SK-N-SH (cell line): ENCODE data around the gene DNASE2. TPM values are rescaled to one million over a fixed set of nuclear protein-coding genes. Genes with fewer than 3 reads are reported as not detected.

ENCODE experiments used
- CTCF ChIA-PET: fragments of 300-600, 350-600 bp; formaldehyde crosslinking; extraction: SDS; loops from one replicate; lab custom pipeline; 2021; lab: Yijun Ruan, JAX
- POLR2A ChIA-PET: fragments of 350-600 bp; sonication (Branson Sonifier 250); formaldehyde crosslinking; extraction: SDS; loops from one replicate; lab custom pipeline; 2020; ENCODE audit warnings: antibody characterized with exemption, inconsistent platforms; lab: Yijun Ruan, JAX
- DNase-seq: peaks from one replicate; pipeline ENCODE4 v3.0.0; 2012
- H2AFZ ChIP-seq: fragments of 200-600 bp; sonication (generic); 2 replicates; pipeline ENCODE4 v1.8.1; 2016; ENCODE audit warnings: antibody characterized with exemption, mild to moderate bottlenecking, low read depth
- H3F3A ChIP-seq: fragments of 200-600 bp; sonication (generic); replicated peaks from 2 replicates; pipeline ENCODE3; 2016; ENCODE audit warnings: antibody characterized with exemption, mild to moderate bottlenecking; ENCODE audit not compliant: insufficient read depth
- H3K27ac ChIP-seq, 2 experiments: fragments of 200-500 bp in 1 of 2; fragments of 200-600 bp in 1 of 2; sonication (Bioruptor generic) in 1 of 2; sonication (generic), shearing (Covaris generic) in 1 of 2; 2 replicates each; pipeline versions ENCODE4 v1.5.1 to v1.6.1; 2014 to 2016; ENCODE audit warnings: low read depth in 2 of 2, inconsistent platforms in 1 of 2, low read length in 1 of 2, mild to moderate bottlenecking in 1 of 2, mixed read lengths in 1 of 2
- H3K27me3 ChIP-seq: fragments of 200-600 bp; sonication (generic), shearing (Covaris generic); 2 replicates; pipeline ENCODE4 v1.6.1; 2016; ENCODE audit warnings: mixed run types; ENCODE audit not compliant: insufficient read depth
- H3K36me3 ChIP-seq, 2 experiments: fragments of 200-500 bp in 1 of 2; fragments of 200-600 bp in 1 of 2; sonication (Bioruptor generic) in 1 of 2; sonication (generic) in 1 of 2; replicated peaks in 1 of 2; 2 replicates each; pipeline versions ENCODE3 to v1.5.1; 2014 to 2016; ENCODE audit warnings: low read length in 1 of 2, mild to moderate bottlenecking in 1 of 2; ENCODE audit not compliant: insufficient read depth in 2 of 2, control insufficient read depth in 1 of 2
- H3K4me1 ChIP-seq, 2 experiments: fragments of 200-500 bp in 1 of 2; fragments of 200-600 bp in 1 of 2; sonication (Bioruptor generic) in 1 of 2; sonication (generic), shearing (Covaris generic) in 1 of 2; 2 replicates each; pipeline versions ENCODE4 v1.5.1 to v1.6.1; 2014 to 2016; ENCODE audit warnings: low read depth in 1 of 2, low read length in 1 of 2, mixed run types in 1 of 2; ENCODE audit not compliant: insufficient read depth in 2 of 2, control insufficient read depth in 1 of 2
- H3K4me2 ChIP-seq: fragments of 200-600 bp; sonication (generic), shearing (Covaris generic); 2 replicates; pipeline ENCODE4 v1.6.1; 2017; ENCODE audit warnings: mixed run types
- H3K4me3 ChIP-seq, 2 experiments: fragments of 200-500 bp in 1 of 2; fragments of 200-600 bp in 1 of 2; sonication (Bioruptor generic) in 1 of 2; sonication (generic), shearing (Covaris generic) in 1 of 2; 2 replicates each; pipeline versions ENCODE4 v1.5.1 to v1.8.1; 2014 to 2016; ENCODE audit warnings: low read depth in 2 of 2, inconsistent platforms in 1 of 2, low read length in 1 of 2, mild to moderate bottlenecking in 1 of 2, mixed read lengths in 1 of 2, moderate library complexity in 1 of 2
- H3K79me2 ChIP-seq: fragments of 200-600 bp; sonication (generic); 2 replicates; pipeline ENCODE4 v1.8.1; 2017; ENCODE audit warnings: mild to moderate bottlenecking; ENCODE audit not compliant: insufficient read depth
- H3K9ac ChIP-seq: fragments of 200-600 bp; sonication (generic); 2 replicates; pipeline ENCODE4 v1.6.1; 2017; ENCODE audit warnings: mixed run types
- H3K9me2 ChIP-seq: fragments of 200-600 bp; sonication (generic); 2 replicates; pipeline ENCODE4 v1.6.1; 2017; ENCODE audit warnings: mixed run types
- H3K9me3 ChIP-seq: fragments of 200-600 bp; sonication (generic); 2 replicates; pipeline ENCODE4 v1.6.1; 2017; ENCODE audit warnings: mixed run types, mild to moderate bottlenecking, moderate library complexity
- H4K20me1 ChIP-seq: fragments of 200-600 bp; sonication (generic); 2 replicates; pipeline ENCODE4 v1.6.1; 2017; ENCODE audit warnings: mild to moderate bottlenecking, mixed run types; ENCODE audit not compliant: insufficient read depth
- CTCF ChIP-seq: fragments of 200-600 bp; sonication (generic); IDR thresholded peaks from 2 replicates; pipeline ENCODE4 v1.6.1; 2017; ENCODE audit warnings: antibody characterized with exemption, mild to moderate bottlenecking, moderate library complexity
- ELF1 ChIP-seq: IDR thresholded peaks from 2 replicates; pipeline ENCODE4 v1.4.0; 2012
- EP300 ChIP-seq, 2 experiments: IDR thresholded peaks; 2 replicates each; pipeline versions ENCODE4 v1.4.0 to v1.6.1; 2012; ENCODE audit warnings: borderline replicate concordance in 1 of 2, low read depth in 1 of 2, low read length in 1 of 2
- IRF3 ChIP-seq: fragments of 150-350 bp; IDR thresholded peaks from 2 replicates; pipeline ENCODE4 v1.6.1; 2016; ENCODE audit warnings: mild to moderate bottlenecking, low read depth, low read length
- JUND ChIP-seq: IDR thresholded peaks from 2 replicates; pipeline ENCODE4 v1.4.0; 2012
- MXI1 ChIP-seq: IDR thresholded peaks from 2 replicates; pipeline ENCODE4 v1.6.1; 2012; ENCODE audit warnings: mild to moderate bottlenecking, low read depth, low read length, improper control_type of control experiment
- POLR2AphosphoS5 ChIP-seq: IDR thresholded peaks from 2 replicates; pipeline ENCODE4 v1.6.1; 2012; ENCODE audit warnings: low read depth, low read length
- REST ChIP-seq: IDR thresholded peaks from 2 replicates; pipeline ENCODE4 v1.6.1; 2012; ENCODE audit warnings: mild to moderate bottlenecking, low read depth, low read length, moderate library complexity
- TEAD4 ChIP-seq: IDR thresholded peaks from 2 replicates; pipeline ENCODE4 v1.4.0; 2012; ENCODE audit warnings: mild to moderate bottlenecking, borderline replicate concordance; ENCODE audit not compliant: insufficient read depth
- USF1 ChIP-seq: IDR thresholded peaks from 2 replicates; pipeline ENCODE4 v1.4.0; 2012; ENCODE audit warnings: low read depth, borderline replicate concordance
- USF2 ChIP-seq: fragments of 150-350 bp; IDR thresholded peaks from 2 replicates; pipeline ENCODE4 v1.6.1; 2017; ENCODE audit warnings: antibody characterized with exemption, low read length, low read depth, borderline replicate concordance
- WGBS: methylation state at CpG from one replicate; pipeline ENCODE4 v1.1.6; 2017; ENCODE audit warnings: low lambda C conversion rate; 5-methylcytosine and 5-hydroxymethylcytosine counted together
- polyA plus RNA-seq, 3 experiments: library from polyadenylated mRNA; depleted of rRNA; stranded (reverse); fragments of >200 nt; gene quantifications; 2 replicates each; pipeline ENCODE4 v1.2.3, GENCODE V29; 2012

The DNASE2 gene
- polyA plus RNA-seq, 1 of the 3 experiments (the other 2 are of a cell fraction): 29.8 TPM

- TF ChIP-seq POLR2AphosphoS5 (no peak), CTCF (peak; percentile 12; the same call in 1 of the 2 replicates)
- H3K4me2 ChIP-seq: peak overlapping the region; percentile 94
- ChIA-PET POLR2A (interaction anchor here (1.2 kb wide), 1 partner anchor 104 kb away, joined by 4 read pairs; the partner anchor contains the start of gene CALR), CTCF (interaction anchor here (0.5 to 1.5 kb wide), 5 partner anchors 20 to 131 kb away, joined by 3 to 4 read pairs (median 3); partner anchors contain the start of gene RNASEH2A)
- H3K9me2 ChIP-seq: no peaks in the 10 kb centered on the region
- WGBS: 5% methylated on average over 37 of the region's 87 CpGs
- peak overlapping the region in 1 of 2 experiments; percentile 67; a peak in 1 of 4 replicates for H3K27ac ChIP-seq
- peaks cover 5 to 37% of the 10 kb centered on the region in 2 experiments; a peak in 2 of 4 replicates for H3K4me1 ChIP-seq
- H3K36me3 ChIP-seq: no peaks in the 10 kb centered on the region
- no peaks in the 10 kb centered on the region for H3K79me2 ChIP-seq
- no peaks in the 10 kb centered on the region for H4K20me1 ChIP-seq
- H3F3A ChIP-seq: peaks cover 24% of the 10 kb centered on the region
- H3K9ac ChIP-seq: peak overlapping the region; percentile 62
- H2AFZ ChIP-seq: peak overlapping the region; percentile 76
- H3K27me3 ChIP-seq: no peaks in the 10 kb centered on the region
- DNase-seq: peak; percentile 90
- H3K4me3 ChIP-seq: peak overlapping the region; percentile 67 to 73
- H3K9me3 ChIP-seq: no peaks in the 10 kb centered on the region
Observed at GRCh38 chr19:12833738-12834565, 47.3 kb downstream of the DNASE2 start.

GRCh38 chr19:12833418-12833737 is 47.9 kb downstream of the DNASE2 start:
- Histone ChIP-seq H3K79me2 (no peaks in the 10 kb centered on the region), H3K36me3 (no peaks in the 10 kb centered on the region), H3K9me2 (no peaks in the 10 kb centered on the region), H3F3A (peaks cover 24% of the 10 kb centered on the region), H3K4me1 (peaks cover 5 to 42% of the 10 kb centered on the region in 2 experiments; a peak in 2 of 4 replicates), H3K27me3 (no peaks in the 10 kb centered on the region), H3K9me3 (no peaks in the 10 kb centered on the region), H4K20me1 (no peaks in the 10 kb centered on the region), H3K9ac (no peak overlapping the region), H3K27ac (peak overlapping the region in 1 of 2 experiments; percentile 29; a peak in 2 of 4 replicates), H3K4me3 (peak overlapping the region; percentile 28 to 42), H2AFZ (no peak overlapping the region), H3K4me2 (peak overlapping the region; percentile 94; the same call in 1 of the 2 replicates)
- 0% methylated on average over 2 of the region's 5 CpGs for WGBS
- POLR2A ChIA-PET: no interaction called here
- CTCF ChIA-PET: interaction anchor here (0.5 to 0.9 kb wide), 2 partner anchors 20 to 104 kb away, joined by 3 read pairs; no protein-coding TSS in a partner anchor
- peak; percentile 36 for DNase-seq
- TF ChIP-seq ELF1 (no peak), REST (no peak), USF2 (no peak), IRF3 (no peak), POLR2AphosphoS5 (no peak), MXI1 (no peak), TEAD4 (no peak), JUND (no peak), USF1 (no peak), EP300 (IDR thresholded peaks at IDR 0.05; ENCODE audit: borderline replicate concordance in 1 of 2, low read depth in 1 of 2, low read length in 1 of 2) (no peak)
